ENCODE measurements around the gene PLXNA4.

GRCh38 chr7:132106491-132106890, 469.8 kb downstream of the PLXNA4 start:
- TF ChIP-seq ZNF433 (tag by site-specific recombination; IDR thresholded peaks at IDR 0.05; ENCODE audit: low read depth) (no peak), KLF10 (tag by site-specific recombination; IDR thresholded peaks at IDR 0.05) (no peak), ZNF23 (tag by site-specific recombination; IDR thresholded peaks at IDR 0.05; ENCODE audit: borderline replicate concordance) (no peak), ZFP3 (tag by site-specific recombination; IDR thresholded peaks at IDR 0.05; ENCODE audit: low read depth) (no peak), HOXA7 (CRISPR knock-in tag; IDR thresholded peaks at IDR 0.05; ENCODE audit: borderline replicate concordance) (no peak), REST (tag by site-specific recombination; IDR thresholded peaks at IDR 0.05) (no peak), YY1 (tag by site-specific recombination; IDR thresholded peaks at IDR 0.05) (no peak), ZNF138 (tag by site-specific recombination; IDR thresholded peaks at IDR 0.05; ENCODE audit: borderline replicate concordance) (no peak)
- TF ChIP-seq, protein P1, sequence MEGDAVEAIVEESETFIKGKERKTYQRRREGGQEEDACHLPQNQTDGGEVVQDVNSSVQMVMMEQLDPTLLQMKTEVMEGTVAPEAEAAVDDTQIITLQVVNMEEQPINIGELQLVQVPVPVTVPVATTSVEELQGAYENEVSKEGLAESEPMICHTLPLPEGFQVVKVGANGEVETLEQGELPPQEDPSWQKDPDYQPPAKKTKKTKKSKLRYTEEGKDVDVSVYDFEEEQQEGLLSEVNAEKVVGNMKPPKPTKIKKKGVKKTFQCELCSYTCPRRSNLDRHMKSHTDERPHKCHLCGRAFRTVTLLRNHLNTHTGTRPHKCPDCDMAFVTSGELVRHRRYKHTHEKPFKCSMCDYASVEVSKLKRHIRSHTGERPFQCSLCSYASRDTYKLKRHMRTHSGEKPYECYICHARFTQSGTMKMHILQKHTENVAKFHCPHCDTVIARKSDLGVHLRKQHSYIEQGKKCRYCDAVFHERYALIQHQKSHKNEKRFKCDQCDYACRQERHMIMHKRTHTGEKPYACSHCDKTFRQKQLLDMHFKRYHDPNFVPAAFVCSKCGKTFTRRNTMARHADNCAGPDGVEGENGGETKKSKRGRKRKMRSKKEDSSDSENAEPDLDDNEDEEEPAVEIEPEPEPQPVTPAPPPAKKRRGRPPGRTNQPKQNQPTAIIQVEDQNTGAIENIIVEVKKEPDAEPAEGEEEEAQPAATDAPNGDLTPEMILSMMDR (tag by site-specific recombination; IDR thresholded peaks at IDR 0.05), result no peak

Measured in HEK293 (cell line).